HCT116 (cell line): ENCODE data around the gene OSBPL1A. TPM values are rescaled to one million over a fixed set of nuclear protein-coding genes. Genes with fewer than 3 reads are reported as not detected.

Experiments
- ATAC-seq: fragments of 200-7000 bp; cut with Tn5 transposase; 2 replicates; pipeline ENCODE4 v1.9.1; 2020; ENCODE audit warnings: mild to moderate bottlenecking, moderate library complexity
- BruUV-seq: library from RNA; stranded (reverse); fragments of 400-500 nt; replicated peaks from 2 replicates; lab custom pipeline; 2021; lab: Mats Ljungman, UMichigan
- CTCF ChIA-PET: fragments of 300-600 bp; sonication (Branson Sonifier 250); formaldehyde crosslinking; loops from one replicate; lab custom pipeline; 2021; ENCODE audit warnings: antibody characterized with exemption; lab: Charles Lee
- POLR2A ChIA-PET: fragments of 300-600, 350-600 bp; sonication (Branson Sonifier 250); formaldehyde crosslinking; loops from one replicate; lab custom pipeline; 2021; ENCODE audit warnings: antibody characterized with exemption; lab: Charles Lee
- RAD21 ChIA-PET, 2 experiments: fragments of 300-600 bp; sonication (Branson Sonifier 250); formaldehyde crosslinking; loops; one replicate each; lab custom pipeline; 2023; ENCODE audit warnings: low total read pairs in 2 of 2; ENCODE audit not compliant: uncharacterized antibody in 2 of 2, unreplicated experiment in 2 of 2, low non-redundant PET in 1 of 2; lab: Charles Lee
- DNase-seq: peaks from one replicate; pipeline ENCODE4 v3.0.0-alpha.2; 2010; ENCODE audit warnings: low read depth, low spot score
- H2AFZ ChIP-seq: fragments of 200-600 bp; shearing (Covaris generic), sonication (generic); 2 replicates; pipeline ENCODE4 v1.6.1; 2017; ENCODE audit warnings: low read depth, mixed run types, mixed read lengths, antibody characterized with exemption, low read length; ENCODE audit not compliant: poor library complexity, severe bottlenecking
- H3K27ac ChIP-seq: 2 replicates; pipeline ENCODE4 v1.5.1; 2012; ENCODE audit warnings: low read depth, low read length
- H3K27me3 ChIP-seq: fragments of 200-600 bp; sonication (generic); 2 replicates; pipeline ENCODE4 v1.6.1; 2016; ENCODE audit warnings: mixed run types, low read length, mixed read lengths; ENCODE audit not compliant: insufficient read depth
- H3K36me3 ChIP-seq, 2 experiments: fragments of 200-500 bp in 1 of 2; fragments of 200-600 bp in 1 of 2; sonication (Bioruptor generic) in 1 of 2; sonication (generic) in 1 of 2; 2 replicates each; pipeline versions ENCODE4 v1.5.1 to v1.6.1; 2014 to 2016; ENCODE audit warnings: low read length in 2 of 2, inconsistent platforms in 1 of 2, mixed read lengths in 1 of 2, mixed run types in 1 of 2; ENCODE audit not compliant: insufficient read depth in 2 of 2, control insufficient read depth in 1 of 2
- H3K4me1 ChIP-seq, 2 experiments: fragments of 200-600 bp in 1 of 2; sonication (generic) in 1 of 2; 2 replicates each; pipeline versions ENCODE4 v1.5.1 to v1.6.1; 2012 to 2017; ENCODE audit warnings: low read length in 2 of 2, inconsistent platforms in 1 of 2, mild to moderate bottlenecking in 1 of 2, mixed read lengths in 1 of 2, mixed run types in 1 of 2, moderate library complexity in 1 of 2; ENCODE audit not compliant: insufficient read depth in 2 of 2, control insufficient read depth in 1 of 2
- H3K4me2 ChIP-seq: fragments of 200-600 bp; sonication (generic); 2 replicates; pipeline ENCODE4 v1.6.1; 2017; ENCODE audit warnings: mixed run types, low read length, mixed read lengths
- H3K4me3 ChIP-seq, 2 experiments: fragments of 200-600 bp in 1 of 2; sonication (generic) in 1 of 2; replicated peaks in 1 of 2; 2 replicates each; pipeline ENCODE4 v1.5.1; 2011 to 2016; ENCODE audit warnings: low read length in 2 of 2, control low read depth in 1 of 2, low read depth in 1 of 2, mild to moderate bottlenecking in 1 of 2, mixed read lengths in 1 of 2, mixed run types in 1 of 2
- H3K79me2 ChIP-seq: fragments of 200-600 bp; sonication (generic); 2 replicates; pipeline ENCODE4 v1.6.1; 2017; ENCODE audit warnings: mild to moderate bottlenecking, mixed run types, low read length, moderate library complexity, mixed read lengths; ENCODE audit not compliant: insufficient read depth
- H3K9ac ChIP-seq: fragments of 200-600 bp; sonication (generic); 2 replicates; pipeline ENCODE4 v1.6.1; 2016; ENCODE audit warnings: low read length, mixed read lengths
- H3K9me2 ChIP-seq: fragments of 200-600 bp; sonication (generic), shearing (Covaris generic); 2 replicates; pipeline ENCODE4 v1.6.1; 2017; ENCODE audit warnings: mixed run types, mild to moderate bottlenecking, moderate library complexity; ENCODE audit not compliant: insufficient read depth
- H3K9me3 ChIP-seq, 2 experiments: fragments of 200-500 bp in 1 of 2; fragments of 200-600 bp in 1 of 2; sonication (Bioruptor generic) in 1 of 2; sonication (generic) in 1 of 2; 2 replicates each; pipeline ENCODE4 v1.6.1; 2014 to 2017; ENCODE audit warnings: low read length in 2 of 2, mixed read lengths in 2 of 2, inconsistent platforms in 1 of 2, low read depth in 1 of 2, mild to moderate bottlenecking in 1 of 2, mixed run types in 1 of 2, moderate library complexity in 1 of 2; ENCODE audit not compliant: control insufficient read depth in 1 of 2, insufficient read depth in 1 of 2
- H4K20me1 ChIP-seq: fragments of 200-600 bp; sonication (generic), shearing (Covaris generic); 2 replicates; pipeline ENCODE4 v1.6.1; 2017; ENCODE audit warnings: mixed run types, mild to moderate bottlenecking, moderate library complexity; ENCODE audit not compliant: insufficient read depth
- CBX3 ChIP-seq: IDR thresholded peaks from 2 replicates; pipeline ENCODE4 v1.6.1; 2012; ENCODE audit warnings: low read depth
- CEBPB ChIP-seq: IDR thresholded peaks from 2 replicates; pipeline ENCODE4 v1.6.1; 2012; ENCODE audit warnings: low read depth
- EGR1 ChIP-seq: IDR thresholded peaks from 2 replicates; pipeline ENCODE4 v1.6.1; 2012; ENCODE audit warnings: low read depth
- FOSL1 ChIP-seq: IDR thresholded peaks from 2 replicates; pipeline ENCODE4 v1.6.1; 2012; ENCODE audit warnings: low read depth
- JUND ChIP-seq: IDR thresholded peaks from 2 replicates; pipeline ENCODE4 v1.6.1; 2012
- POLR2A ChIP-seq: IDR thresholded peaks from 2 replicates; pipeline ENCODE4 v1.7.0; 2011; ENCODE audit warnings: borderline replicate concordance; ENCODE audit not compliant: insufficient read depth, insufficient read length; ENCODE audit errors: extremely low read depth
- POLR2AphosphoS5 ChIP-seq: IDR thresholded peaks from 2 replicates; pipeline ENCODE4 v1.6.1; 2011; ENCODE audit warnings: mild to moderate bottlenecking, low read depth, low read length, moderate library complexity
- RAD21 ChIP-seq: IDR thresholded peaks from 2 replicates; pipeline ENCODE4 v1.6.1; 2012; ENCODE audit warnings: low read depth, mild to moderate bottlenecking
- REST ChIP-seq: IDR thresholded peaks from 2 replicates; pipeline ENCODE4 v1.6.1; 2012; ENCODE audit warnings: low read depth
- SP1 ChIP-seq: IDR thresholded peaks from 2 replicates; pipeline ENCODE4 v1.6.1; 2012; ENCODE audit warnings: low read depth
- SRF ChIP-seq: IDR thresholded peaks from 2 replicates; pipeline ENCODE4 v1.6.1; 2012; ENCODE audit warnings: low read depth
- TCF7L2 ChIP-seq: IDR thresholded peaks from 2 replicates; pipeline ENCODE4 v1.7.0; 2011; ENCODE audit warnings: borderline replicate concordance, inconsistent platforms; ENCODE audit not compliant: insufficient read depth, insufficient read length; ENCODE audit errors: extremely low read depth
- YY1 ChIP-seq: IDR thresholded peaks from 2 replicates; pipeline ENCODE4 v1.6.1; 2011; ENCODE audit warnings: low read length, low read depth, moderate library complexity, mild to moderate bottlenecking; ENCODE audit not compliant: insufficient replicate concordance; ENCODE audit errors: extremely low read depth
- ZFX ChIP-seq: fragments of 450-650 bp; IDR thresholded peaks from 2 replicates; pipeline ENCODE4 v1.6.1; 2017
- intact Hi-C: fragments of 100-400 bp; cut with micrococcal nuclease; formaldehyde crosslinking; loops from 2 replicates; pipeline ENCODE4 v1.10.0; 2022
- total RNA-seq: library from RNA; stranded (reverse); gene quantifications from one replicate; pipeline ENCODE4 v1.2.1, GENCODE V29; 2021; ENCODE audit not compliant: unreplicated experiment
- TF ChIP-seq, protein P1 (sequence below): IDR thresholded peaks from 2 replicates; pipeline ENCODE4 v1.6.1; 2011; ENCODE audit warnings: mild to moderate bottlenecking, low read length, moderate library complexity; ENCODE audit not compliant: insufficient replicate concordance; ENCODE audit errors: extremely low read depth
- TF ChIP-seq, protein P2 (sequence below): IDR thresholded peaks from 2 replicates; pipeline ENCODE4 v1.6.1; 2012
- TF ChIP-seq, protein P3 (sequence below), 3 experiments: fragments of 200-600 bp in 1 of 3; sonication (generic) in 1 of 3; IDR thresholded peaks in 2 of 3; conservative IDR thresholded peaks in 1 of 3; 2 replicates each; pipeline ENCODE4 v1.5.1; 2012 to 2017; ENCODE audit warnings: low read depth in 2 of 3, low read length in 2 of 3, antibody characterized with exemption in 1 of 3, borderline replicate concordance in 1 of 3, control low read depth in 1 of 3, mild to moderate bottlenecking in 1 of 3, mixed read lengths in 1 of 3, mixed run types in 1 of 3, moderate library complexity in 1 of 3; ENCODE audit not compliant: insufficient read depth in 1 of 3
- TF ChIP-seq, protein P4 (sequence below): IDR thresholded peaks from 2 replicates; pipeline ENCODE4 v1.6.1; 2012

OSBPL1A gene
- total RNA-seq, 1 experiment from 2014 or later: 18.9 TPM

- DNase-seq: no peak
- ATAC-seq: no peak
- no peak overlapping the region for H3K4me2 ChIP-seq
- H3K4me1 ChIP-seq: no peaks in the 10 kb centered on the region
- no peak for TF ChIP-seq FOSL1
- TF ChIP-seq ZFX: no peak
- no peak for TF ChIP-seq JUND
- no peak for TF ChIP-seq CBX3
- TF ChIP-seq YY1: no peak
- no peak for TF ChIP-seq REST
- no peak for TF ChIP-seq POLR2AphosphoS5
- TF ChIP-seq EGR1: no peak
- TF ChIP-seq, protein P1, sequence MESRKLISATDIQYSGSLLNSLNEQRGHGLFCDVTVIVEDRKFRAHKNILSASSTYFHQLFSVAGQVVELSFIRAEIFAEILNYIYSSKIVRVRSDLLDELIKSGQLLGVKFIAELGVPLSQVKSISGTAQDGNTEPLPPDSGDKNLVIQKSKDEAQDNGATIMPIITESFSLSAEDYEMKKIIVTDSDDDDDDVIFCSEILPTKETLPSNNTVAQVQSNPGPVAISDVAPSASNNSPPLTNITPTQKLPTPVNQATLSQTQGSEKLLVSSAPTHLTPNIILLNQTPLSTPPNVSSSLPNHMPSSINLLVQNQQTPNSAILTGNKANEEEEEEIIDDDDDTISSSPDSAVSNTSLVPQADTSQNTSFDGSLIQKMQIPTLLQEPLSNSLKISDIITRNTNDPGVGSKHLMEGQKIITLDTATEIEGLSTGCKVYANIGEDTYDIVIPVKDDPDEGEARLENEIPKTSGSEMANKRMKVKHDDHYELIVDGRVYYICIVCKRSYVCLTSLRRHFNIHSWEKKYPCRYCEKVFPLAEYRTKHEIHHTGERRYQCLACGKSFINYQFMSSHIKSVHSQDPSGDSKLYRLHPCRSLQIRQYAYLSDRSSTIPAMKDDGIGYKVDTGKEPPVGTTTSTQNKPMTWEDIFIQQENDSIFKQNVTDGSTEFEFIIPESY: no peak
- TF ChIP-seq SP1: no peak
- TF ChIP-seq, protein P2, sequence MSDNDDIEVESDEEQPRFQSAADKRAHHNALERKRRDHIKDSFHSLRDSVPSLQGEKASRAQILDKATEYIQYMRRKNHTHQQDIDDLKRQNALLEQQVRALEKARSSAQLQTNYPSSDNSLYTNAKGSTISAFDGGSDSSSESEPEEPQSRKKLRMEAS: no peak
- TF ChIP-seq TCF7L2: no peak
- no peak for TF ChIP-seq POLR2A
- TF ChIP-seq, protein P3, sequence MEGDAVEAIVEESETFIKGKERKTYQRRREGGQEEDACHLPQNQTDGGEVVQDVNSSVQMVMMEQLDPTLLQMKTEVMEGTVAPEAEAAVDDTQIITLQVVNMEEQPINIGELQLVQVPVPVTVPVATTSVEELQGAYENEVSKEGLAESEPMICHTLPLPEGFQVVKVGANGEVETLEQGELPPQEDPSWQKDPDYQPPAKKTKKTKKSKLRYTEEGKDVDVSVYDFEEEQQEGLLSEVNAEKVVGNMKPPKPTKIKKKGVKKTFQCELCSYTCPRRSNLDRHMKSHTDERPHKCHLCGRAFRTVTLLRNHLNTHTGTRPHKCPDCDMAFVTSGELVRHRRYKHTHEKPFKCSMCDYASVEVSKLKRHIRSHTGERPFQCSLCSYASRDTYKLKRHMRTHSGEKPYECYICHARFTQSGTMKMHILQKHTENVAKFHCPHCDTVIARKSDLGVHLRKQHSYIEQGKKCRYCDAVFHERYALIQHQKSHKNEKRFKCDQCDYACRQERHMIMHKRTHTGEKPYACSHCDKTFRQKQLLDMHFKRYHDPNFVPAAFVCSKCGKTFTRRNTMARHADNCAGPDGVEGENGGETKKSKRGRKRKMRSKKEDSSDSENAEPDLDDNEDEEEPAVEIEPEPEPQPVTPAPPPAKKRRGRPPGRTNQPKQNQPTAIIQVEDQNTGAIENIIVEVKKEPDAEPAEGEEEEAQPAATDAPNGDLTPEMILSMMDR (IDR thresholded peaks at IDR 0.05 in 2 of 3, conservative IDR thresholded peaks at IDR 0.05 in 1 of 3; ENCODE audit: borderline replicate concordance in 1 of 3, insufficient read depth in 1 of 3, low read depth in 2 of 3, low read length in 2 of 3): no peak
- no peak for TF ChIP-seq RAD21
- no peak for TF ChIP-seq CEBPB
- no peak for TF ChIP-seq SRF
- TF ChIP-seq, protein P4, sequence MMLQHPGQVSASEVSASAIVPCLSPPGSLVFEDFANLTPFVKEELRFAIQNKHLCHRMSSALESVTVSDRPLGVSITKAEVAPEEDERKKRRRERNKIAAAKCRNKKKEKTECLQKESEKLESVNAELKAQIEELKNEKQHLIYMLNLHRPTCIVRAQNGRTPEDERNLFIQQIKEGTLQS: no peak
- POLR2A ChIA-PET: no interaction called here
- no peak overlapping the region for H2AFZ ChIP-seq
- RAD21 ChIA-PET: no interaction called here
- no peaks in the 10 kb centered on the region for H3K9me2 ChIP-seq
- H3K9me3 ChIP-seq: 0 out of 4 replicates have a peak, but pooled peaks cover 0 to under 1% of the 10 kb centered on the region in 2 experiments
- peaks cover 27% of the 10 kb centered on the region for H3K79me2 ChIP-seq
- no TSS peak for BruUV-seq
- no peaks in the 10 kb centered on the region for H3K27me3 ChIP-seq
- no peak overlapping the region for H3K4me3 ChIP-seq
- H3K36me3 ChIP-seq: no peaks in the 10 kb centered on the region
- H3K9ac ChIP-seq: no peak overlapping the region
- CTCF ChIA-PET: no interaction called here
- intact Hi-C loops: no loop called here
- H4K20me1 ChIP-seq: no peaks in the 10 kb centered on the region
- H3K27ac ChIP-seq: no peak overlapping the region
Measured at GRCh38 chr18:24263050-24263449, 134.6 kb downstream of the OSBPL1A start.
